ENCODE results near the gene MTMR6. TPM values are rescaled to one million over a fixed set of nuclear protein-coding genes. Genes with fewer than 3 reads are reported as not detected.

The MTMR6 gene
- total RNA-seq, 6 experiments from 2014 or later = 23.5 to 31.0 (median 28.4) TPM

DNA sequence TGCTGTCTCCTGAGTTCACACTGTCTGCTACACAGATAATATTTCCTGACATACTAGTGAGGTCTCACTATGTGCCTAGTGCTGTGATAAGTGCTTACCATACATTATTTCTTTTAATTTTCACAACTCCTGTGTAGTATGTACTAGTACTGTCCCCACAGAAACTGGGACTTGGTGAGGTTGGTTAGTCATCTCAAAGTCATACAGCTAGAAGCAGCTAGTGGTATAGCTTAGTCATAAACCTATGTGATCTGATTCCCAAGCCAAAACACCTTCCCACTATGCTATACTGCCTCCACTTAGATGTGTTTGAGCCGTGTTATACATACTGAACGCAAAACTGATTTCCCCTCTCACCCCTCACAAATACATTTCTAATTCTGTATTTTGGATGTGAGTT is 10.5 kb downstream of the MTMR6 start:
- DNase-seq = peak; percentile 61
- peaks cover 13% of the 10 kb centered on the region; the same call in 1 of the 2 replicates for H3K36me3 Mint-ChIP-seq (ENCODE audit: low read depth)
- H3K27me3 Mint-ChIP-seq (ENCODE audit: insufficient read depth) = no peaks in the 10 kb centered on the region
- no peaks in the 10 kb centered on the region for H3K9me3 Mint-ChIP-seq
- peak overlapping the region; percentile 65 for H3K27ac Mint-ChIP-seq
- H3K4me1 Mint-ChIP-seq (ENCODE audit: low read depth) = peaks cover 48% of the 10 kb centered on the region
- no peak overlapping the region for H3K4me3 Mint-ChIP-seq
- TF ChIP-seq, protein P1, sequence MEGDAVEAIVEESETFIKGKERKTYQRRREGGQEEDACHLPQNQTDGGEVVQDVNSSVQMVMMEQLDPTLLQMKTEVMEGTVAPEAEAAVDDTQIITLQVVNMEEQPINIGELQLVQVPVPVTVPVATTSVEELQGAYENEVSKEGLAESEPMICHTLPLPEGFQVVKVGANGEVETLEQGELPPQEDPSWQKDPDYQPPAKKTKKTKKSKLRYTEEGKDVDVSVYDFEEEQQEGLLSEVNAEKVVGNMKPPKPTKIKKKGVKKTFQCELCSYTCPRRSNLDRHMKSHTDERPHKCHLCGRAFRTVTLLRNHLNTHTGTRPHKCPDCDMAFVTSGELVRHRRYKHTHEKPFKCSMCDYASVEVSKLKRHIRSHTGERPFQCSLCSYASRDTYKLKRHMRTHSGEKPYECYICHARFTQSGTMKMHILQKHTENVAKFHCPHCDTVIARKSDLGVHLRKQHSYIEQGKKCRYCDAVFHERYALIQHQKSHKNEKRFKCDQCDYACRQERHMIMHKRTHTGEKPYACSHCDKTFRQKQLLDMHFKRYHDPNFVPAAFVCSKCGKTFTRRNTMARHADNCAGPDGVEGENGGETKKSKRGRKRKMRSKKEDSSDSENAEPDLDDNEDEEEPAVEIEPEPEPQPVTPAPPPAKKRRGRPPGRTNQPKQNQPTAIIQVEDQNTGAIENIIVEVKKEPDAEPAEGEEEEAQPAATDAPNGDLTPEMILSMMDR (IDR thresholded peaks at IDR 0.05) = no peak

DNA sequence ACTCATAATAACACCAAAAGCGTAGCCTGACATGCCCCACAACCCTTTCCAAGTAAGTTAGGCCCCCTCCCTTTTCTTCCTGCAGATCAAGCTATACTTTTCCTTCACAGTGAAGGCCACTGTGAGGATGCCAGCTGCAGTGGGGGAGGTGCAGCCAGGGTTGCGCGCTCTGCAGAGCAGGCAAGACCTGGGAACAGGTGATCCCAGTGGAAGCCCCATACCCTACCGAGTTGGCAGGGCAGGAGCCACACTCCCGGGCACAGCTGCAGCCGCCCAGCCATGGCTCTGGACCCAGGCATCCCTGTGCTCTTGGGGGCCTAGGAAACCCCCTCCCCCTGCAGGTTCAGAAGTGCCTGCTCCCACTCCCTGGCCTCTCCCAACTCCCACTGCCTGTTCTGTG is 18.7 kb downstream of the MTMR6 start:
- Mint-ChIP-seq H3K4me3 (no peak overlapping the region), H3K27me3 (ENCODE audit: insufficient read depth) (no peaks in the 10 kb centered on the region), H3K9me3 (no peaks in the 10 kb centered on the region), H3K4me1 (ENCODE audit: low read depth) (no peaks in the 10 kb centered on the region; the same call in 1 of the 2 replicates), H3K36me3 (ENCODE audit: low read depth) (peaks cover 11% of the 10 kb centered on the region), H3K27ac (peak overlapping the region; percentile 39; the same call in 1 of the 2 replicates)
- DNase-seq = no peak
- TF ChIP-seq, protein P1 (IDR thresholded peaks at IDR 0.05) = no peak

DNA sequence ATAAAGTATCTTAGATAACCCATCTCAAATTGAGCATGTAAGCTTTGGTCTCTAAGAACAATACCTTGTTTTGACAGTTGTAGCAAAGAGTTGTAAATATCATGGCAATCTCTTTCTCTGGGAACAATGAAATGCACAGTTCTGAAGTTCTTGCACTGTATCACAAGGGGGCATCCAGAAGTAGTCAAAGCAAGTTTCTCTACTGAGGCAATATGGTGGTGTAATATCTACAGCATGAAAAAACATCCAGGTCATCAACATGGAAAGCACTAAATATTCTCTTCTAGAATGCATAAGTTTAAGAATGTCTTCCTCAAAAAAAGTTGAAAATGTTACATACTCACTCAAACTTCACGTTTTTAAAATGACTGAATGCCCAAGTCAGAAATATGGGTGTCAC is 19.6 kb downstream of the MTMR6 start:
- peak; percentile 24 for DNase-seq
- Mint-ChIP-seq H3K27me3 (ENCODE audit: insufficient read depth) (no peaks in the 10 kb centered on the region), H3K27ac (no peak overlapping the region), H3K9me3 (no peaks in the 10 kb centered on the region), H3K4me3 (no peak overlapping the region), H3K36me3 (ENCODE audit: low read depth) (peaks cover 11% of the 10 kb centered on the region), H3K4me1 (ENCODE audit: low read depth) (no peaks in the 10 kb centered on the region; the same call in 1 of the 2 replicates)
- TF ChIP-seq, protein P1 (IDR thresholded peaks at IDR 0.05) = peak; percentile 65

DNA sequence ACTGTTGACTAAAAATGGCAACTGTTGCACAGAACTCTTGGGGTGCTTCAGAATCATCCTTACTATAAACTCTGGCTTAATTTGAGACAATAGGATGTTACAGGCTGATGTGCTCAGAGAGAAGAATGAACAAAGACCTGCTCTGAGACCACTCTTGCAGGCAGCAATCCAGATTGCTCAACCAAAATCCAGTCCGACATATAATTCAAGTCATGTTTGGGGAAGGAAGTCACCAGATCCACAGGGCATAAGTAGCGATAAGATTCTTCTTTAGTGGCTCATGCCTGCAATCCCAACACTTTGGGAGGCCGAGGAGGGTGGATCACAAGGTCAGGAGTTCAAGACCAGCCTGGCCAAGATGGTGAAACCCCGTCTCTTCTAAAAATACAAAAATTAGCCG is 20.6 kb downstream of the MTMR6 start:
- Mint-ChIP-seq H3K4me3 (no peak overlapping the region), H3K9me3 (no peaks in the 10 kb centered on the region), H3K27ac (no peak overlapping the region), H3K27me3 (ENCODE audit: insufficient read depth) (no peaks in the 10 kb centered on the region), H3K4me1 (ENCODE audit: low read depth) (no peaks in the 10 kb centered on the region; the same call in 1 of the 2 replicates), H3K36me3 (ENCODE audit: low read depth) (peaks cover 8% of the 10 kb centered on the region)
- TF ChIP-seq, protein P1 (IDR thresholded peaks at IDR 0.05) = no peak
- DNase-seq = no peak

DNA sequence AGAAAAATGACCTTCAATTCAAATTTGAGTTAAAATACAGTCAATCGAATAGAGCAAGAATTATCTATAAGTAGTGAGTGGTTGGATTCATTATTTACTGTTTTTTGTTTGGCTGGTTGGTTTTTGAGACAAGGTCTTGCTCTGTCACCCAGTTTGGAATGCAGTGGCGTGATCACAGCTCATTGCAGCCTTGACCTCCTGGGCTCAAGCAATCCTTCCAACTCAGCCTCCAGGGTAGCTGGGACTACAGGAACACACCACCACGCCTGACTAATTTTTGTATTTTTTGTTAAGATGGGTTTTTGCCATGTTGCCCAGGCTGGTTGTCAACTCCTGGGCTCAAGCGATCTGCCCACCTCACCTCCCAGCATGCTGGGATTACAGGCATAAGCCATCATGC is 25.0 kb downstream of the MTMR6 start:
- DNase-seq = no peak
- Mint-ChIP-seq H3K4me3 (no peak overlapping the region), H3K36me3 (ENCODE audit: low read depth) (peaks cover 6% of the 10 kb centered on the region; the same call in 1 of the 2 replicates), H3K9me3 (no peaks in the 10 kb centered on the region), H3K27me3 (ENCODE audit: insufficient read depth) (no peaks in the 10 kb centered on the region), H3K4me1 (ENCODE audit: low read depth) (no peaks in the 10 kb centered on the region), H3K27ac (no peak overlapping the region)
- TF ChIP-seq, protein P1 (IDR thresholded peaks at IDR 0.05) = no peak

DNA sequence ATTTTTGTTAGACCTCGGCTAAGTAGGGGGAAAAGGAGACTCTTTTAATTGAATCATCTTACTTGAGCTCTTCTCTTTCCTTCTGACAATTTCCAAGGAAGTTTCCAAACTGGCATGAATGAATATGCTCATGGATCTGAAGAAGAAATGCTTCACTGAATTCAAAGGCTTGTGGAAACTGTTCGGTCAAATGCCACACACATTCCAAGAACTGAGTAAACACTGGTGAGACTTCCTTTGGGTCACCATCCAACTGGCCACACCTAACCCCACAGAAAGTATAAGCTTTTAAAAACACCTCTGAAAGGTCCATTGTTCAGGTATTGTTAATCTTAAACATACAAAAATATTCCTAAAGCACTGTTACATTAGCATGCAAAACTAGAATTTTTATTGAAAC is 33.6 kb downstream of the MTMR6 start:
- Mint-ChIP-seq H3K36me3 (ENCODE audit: low read depth) (peaks cover 24% of the 10 kb centered on the region), H3K4me3 (no peak overlapping the region), H3K27me3 (ENCODE audit: insufficient read depth) (peaks cover 4% of the 10 kb centered on the region; the same call in 1 of the 2 replicates), H3K27ac (no peak overlapping the region; the same call in 1 of the 2 replicates), H3K9me3 (no peaks in the 10 kb centered on the region), H3K4me1 (ENCODE audit: low read depth) (peaks cover 24% of the 10 kb centered on the region; the same call in 1 of the 2 replicates)
- TF ChIP-seq, protein P1 (IDR thresholded peaks at IDR 0.05) = no peak
- DNase-seq = no peak
